ENCODE data around the gene GTF3C5.
A peak's percentile ranks its signal among the peaks of the same experiment; 100 is the strongest.
"Not testable (repeated sequence)": the region's sequence is repeated elsewhere in the genome, so short reads cannot be mapped to it uniquely, and the experiment has no call there.

The GTF3C5 gene

DNA sequence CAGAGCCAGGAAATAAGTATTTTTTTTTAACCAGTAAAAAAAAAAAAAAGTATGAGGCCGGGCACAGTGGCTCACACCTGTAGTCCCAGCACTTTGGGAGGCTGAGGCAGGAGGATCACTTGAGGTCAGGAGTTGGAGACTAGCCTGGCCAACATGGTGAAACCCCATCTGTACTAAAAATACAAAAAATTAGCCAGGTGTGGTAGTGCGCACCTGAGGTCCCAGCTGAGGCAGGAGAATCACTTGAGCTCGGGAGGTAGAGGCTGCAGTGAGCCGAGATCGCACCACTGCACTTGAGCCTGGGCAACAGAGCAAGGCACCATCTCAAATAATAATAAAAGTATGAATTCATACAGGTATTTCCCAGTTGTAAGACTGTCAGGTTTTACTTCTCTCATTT lies 41.4 kb downstream of the GTF3C5 start:
- not testable (repeated sequence) for DNase-seq

DNA sequence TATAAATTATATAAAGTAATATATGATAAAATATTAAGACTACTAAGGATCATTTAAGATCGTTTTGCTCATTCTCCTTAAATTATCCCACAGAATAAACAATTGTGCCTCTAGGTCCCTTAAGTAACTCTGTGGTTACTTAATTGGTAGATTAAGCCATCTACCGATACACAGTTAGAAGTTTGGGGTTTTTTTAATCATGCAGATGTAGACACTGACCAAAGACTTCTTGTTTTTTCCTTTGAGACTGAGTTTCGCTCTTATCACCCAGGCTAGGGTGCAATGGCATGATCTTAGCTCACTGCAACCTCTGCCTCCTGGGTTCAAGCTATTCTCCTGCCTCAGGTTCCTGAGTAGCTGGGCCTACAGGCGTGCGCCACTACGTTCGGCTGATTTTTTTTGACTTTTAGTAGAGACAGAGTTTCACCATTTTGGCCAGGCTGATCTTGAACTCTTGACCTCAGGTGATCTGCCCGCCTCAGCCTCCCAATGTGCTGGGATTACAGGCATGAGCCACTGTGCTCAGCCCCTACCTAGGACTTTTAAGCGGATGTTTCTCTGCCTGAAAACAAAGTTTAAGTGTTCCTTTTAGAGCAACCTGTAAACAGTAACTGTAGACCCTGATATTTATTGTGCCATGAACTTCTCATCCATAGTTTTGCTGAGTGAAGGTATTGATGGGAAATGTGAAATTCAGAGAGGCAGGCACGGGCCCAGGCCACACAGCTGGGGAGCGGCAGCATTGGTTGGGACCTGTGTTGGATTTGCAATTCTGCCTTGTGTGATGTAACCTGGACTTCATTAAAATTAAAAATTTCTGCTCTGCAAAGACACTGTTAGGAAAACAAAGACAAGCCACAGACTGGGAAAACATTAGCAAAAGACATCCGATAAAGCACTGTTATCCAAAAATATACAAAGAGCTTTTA lies 42.6 kb downstream of the GTF3C5 start:
- DNase-seq = no peak

DNA sequence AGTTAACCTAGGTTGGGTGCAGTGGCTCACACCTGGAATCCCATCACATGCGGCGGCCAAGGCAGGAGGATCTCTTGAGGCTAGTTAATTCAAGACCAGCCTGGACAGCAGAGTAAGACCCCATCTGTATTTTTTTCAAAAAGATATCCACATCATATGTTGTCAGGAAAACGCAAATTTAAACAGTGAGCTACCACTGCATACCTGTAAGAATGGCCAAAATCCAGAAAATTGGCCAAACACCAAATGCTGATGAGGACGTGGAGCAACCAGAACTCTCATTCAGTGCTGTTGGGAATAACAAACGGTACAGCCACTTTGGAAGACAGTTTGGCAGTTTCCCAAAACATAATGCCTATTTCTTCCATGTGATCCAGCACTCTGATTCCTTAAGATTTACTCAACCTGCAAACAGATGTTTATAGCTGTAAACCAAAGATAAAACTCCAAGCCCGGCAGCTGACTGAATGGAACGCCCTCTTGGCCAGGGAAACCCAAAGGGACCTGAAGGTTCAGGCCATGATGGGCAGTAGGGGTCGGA lies 43.4 kb downstream of the GTF3C5 start:
- no peak for DNase-seq

DNA sequence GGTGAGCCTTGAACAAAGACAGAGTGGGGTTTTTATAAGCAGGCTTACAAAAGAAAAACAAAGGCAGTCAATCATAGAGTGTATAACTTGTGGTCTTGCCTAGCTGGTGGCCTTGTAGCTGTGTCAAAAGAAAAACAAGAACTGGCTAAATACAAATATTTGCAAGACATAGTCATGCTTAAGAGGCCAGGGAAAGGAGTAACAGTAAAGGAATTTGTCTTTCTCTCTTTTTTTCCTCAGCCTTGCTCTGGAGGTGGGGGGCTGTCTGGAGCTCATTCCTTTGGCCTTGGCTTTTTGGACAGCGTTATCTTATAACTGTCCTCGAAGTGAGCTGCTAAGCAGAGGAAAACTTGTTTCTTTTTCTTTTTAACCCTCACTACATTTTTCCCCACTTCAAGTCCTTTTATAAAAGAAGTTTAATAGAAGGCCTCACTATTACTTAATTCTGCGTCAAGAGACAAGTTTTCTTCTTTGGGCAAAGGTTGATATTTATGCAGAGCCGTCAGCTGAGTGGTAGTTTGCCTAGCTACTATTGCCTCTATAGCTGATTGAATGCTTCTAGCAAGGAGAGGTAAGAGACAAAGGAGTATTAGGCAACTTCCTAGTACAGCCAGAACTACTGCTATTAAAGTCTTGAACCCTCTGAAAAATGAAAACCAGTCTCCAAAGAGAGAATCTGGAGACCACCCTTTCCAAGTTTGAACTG lies 45.3 kb downstream of the GTF3C5 start:
- DNase-seq = no peak

DNA sequence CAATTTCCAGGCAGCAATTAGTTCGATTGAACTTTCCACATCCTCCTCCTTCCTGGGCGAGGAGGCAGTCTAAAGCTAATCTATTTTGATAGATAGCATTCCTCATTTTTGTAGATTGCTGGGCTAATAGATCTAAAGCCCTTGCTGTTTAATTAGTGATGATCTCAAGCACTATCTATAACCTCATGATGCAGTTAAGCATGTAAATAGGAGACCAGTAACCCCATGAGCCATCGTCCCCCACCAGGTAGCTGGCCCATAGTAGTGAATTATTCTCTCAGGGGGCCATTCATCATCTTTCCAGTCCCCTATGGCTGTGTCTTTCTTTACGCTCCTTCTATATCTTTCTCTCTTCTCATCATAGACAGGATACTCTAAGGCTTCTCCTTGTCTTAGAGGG lies 45.9 kb downstream of the GTF3C5 start:
- DNase-seq = no peak

DNA sequence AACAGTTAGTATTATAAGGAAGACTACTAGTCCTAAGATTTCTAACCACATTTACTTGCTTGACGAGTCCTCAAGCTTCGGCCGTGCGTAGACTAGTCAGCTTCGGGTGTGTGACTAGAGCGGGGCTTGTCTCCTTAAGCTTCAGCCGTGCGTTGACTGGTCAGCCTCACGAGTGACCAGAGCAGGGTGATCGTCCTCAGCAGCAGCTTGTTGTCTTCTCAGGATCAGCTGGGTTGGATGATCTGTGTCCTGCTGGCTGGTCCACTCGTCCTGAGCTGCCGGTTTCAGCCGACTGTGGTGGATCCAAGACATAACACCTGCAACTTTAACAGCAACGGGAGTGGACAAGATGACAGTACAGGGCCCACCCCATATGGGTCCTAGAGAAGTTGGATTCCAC lies 47.7 kb downstream of the GTF3C5 start:
- no peak for DNase-seq

DNA sequence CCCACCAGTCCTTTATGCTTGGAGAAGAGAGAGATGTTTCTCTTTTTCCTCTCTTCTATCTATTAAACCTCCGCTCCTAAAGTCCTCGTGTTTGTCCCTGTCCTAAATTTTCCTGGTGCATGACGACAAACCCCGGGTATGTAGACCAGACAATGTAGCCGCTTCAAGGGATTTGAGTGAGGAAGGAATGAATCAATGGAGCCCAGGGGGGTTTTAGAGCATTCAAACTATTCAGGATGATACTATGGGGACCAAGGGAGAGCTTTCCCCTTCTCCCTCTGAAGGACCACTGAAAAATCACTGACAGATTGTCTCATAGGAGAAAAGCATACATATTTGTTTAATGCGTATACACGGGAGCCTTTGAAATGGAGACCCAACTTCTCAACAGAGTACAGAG lies 49.4 kb downstream of the GTF3C5 start:
- DNase-seq = no peak

DNA sequence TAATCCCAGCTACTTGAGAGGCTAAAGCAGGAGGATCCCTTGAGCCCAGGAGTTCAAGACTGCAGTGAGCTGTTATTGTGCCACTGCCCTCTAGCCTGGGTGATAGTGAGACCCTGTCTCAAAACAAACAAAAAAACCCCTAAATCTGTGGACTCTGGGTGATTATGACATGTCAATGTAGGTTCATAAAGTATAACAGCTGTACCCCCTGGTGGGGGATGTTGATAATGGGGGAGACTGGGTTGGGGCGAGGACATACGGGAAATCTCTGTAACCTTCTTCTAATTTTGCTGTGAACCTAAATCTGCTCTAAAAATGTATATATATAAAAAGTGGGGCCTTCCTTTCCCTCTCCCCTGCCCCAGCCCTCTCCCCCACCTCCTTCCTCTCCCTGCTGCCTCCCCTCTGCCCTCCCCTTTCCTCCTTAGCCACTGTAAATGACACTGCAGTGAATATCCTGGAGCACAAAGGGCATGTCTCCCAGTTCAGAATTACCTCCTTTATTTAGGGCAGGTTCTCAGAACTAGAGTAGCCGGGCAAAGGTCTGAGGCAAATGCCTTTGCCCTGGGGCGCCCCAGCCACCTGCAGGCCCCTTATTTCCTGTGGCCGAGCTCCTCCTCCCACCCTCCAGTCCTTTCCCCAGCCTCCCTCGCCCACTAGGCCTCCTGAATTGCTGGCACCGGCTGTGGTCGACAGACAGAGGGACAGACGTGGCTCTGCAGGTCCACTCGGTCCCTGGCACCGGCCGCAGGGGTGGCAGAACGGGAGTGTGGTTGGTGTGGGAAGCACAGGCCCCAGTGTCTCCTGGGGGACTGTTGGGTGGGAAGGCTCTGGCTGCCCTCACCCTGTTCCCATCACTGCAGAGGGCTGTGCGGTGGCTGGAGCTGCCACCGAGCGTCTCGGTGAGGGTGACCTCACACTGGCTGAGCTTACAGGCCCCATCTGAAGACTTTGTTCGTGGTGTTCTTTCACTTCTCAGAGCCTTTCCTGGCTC lies 50.3 kb downstream of the GTF3C5 start:
- DNase-seq = not testable (repeated sequence)

DNA sequence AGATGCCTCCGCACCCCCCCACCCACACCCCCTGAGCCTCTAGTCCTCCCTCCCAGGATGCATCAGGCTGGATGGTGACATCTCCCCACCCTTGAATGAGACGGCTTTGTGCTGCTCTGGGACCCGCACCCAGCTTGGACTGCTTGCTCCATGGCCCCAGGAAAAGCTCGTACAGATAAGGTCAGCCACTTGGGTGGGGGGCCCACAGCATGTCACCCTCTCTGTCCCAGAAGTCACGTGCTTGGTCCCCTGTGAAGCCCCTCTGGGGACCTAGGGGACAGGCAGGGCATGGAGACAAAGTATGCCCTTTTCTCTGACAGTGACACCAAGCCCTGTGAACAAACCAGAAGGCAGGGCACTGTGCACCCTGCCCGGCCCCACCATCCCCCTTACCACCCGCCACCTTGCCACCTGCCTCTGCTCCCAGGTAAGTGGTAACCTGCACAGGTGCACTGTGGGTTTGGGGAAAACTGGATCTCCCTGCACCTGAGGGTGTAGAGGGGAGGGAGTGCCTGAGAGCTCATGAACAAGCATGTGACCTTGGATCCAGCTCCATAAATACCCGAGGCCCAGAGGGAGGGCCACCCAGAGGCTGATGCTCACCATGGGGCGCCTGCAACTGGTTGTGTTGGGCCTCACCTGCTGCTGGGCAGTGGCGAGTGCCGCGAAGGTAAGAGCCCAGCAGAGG lies 51.3 kb downstream of the GTF3C5 start:
- not testable (repeated sequence) for DNase-seq

DNA sequence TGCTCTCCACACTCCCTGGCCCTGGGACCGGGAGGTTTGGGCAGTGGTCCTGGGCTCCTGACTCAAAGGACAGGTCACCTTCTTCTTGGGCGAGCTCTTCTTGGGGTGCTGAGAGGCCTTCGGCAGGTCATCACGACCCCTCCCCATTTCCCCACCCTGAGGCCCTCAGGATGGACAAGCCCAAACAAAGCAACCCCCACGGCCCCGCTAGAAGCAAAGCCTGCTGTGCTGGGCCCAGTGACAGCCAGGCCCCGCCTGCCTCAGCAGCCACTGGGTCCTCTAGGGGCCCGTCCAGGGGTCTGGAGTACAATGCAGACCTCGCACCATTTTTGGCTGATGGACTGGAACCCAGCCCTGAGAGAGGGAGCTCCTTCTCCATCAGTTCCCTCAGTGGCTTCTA lies 52.9 kb downstream of the GTF3C5 start:
- DNase-seq = not testable (repeated sequence)

DNA sequence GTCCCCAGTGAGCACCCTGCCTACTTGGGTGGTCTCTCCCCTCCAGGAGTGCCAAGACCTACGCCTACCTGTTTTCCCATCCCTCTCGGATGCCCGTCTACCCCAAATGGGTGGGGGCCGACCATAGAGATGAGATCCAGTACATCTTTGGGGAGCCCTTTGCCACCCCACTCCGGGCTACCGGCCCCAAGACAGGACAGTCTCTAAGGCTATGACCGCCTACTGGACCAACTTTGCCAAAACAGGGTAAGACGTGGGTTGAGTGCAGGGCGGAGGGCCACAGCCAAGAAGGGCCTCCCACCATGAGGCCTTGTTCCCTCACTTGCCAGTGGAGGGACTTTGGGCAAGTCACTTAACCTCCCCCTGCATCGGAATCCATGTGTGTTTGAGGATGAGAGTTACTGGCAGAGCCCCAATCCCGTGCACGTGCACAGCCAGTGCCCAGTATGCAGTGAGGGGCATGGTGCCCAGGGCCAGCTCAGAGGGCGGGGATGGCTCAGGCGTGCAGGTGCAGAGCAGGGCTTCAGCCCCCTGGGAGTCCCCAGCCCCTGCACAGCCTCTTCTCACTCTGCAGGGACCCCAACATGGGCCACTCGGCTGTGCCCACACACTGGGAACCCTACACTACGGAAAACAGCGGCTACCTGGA lies 55.5 kb downstream of the GTF3C5 start:
- DNase-seq = not testable (repeated sequence)

DNA sequence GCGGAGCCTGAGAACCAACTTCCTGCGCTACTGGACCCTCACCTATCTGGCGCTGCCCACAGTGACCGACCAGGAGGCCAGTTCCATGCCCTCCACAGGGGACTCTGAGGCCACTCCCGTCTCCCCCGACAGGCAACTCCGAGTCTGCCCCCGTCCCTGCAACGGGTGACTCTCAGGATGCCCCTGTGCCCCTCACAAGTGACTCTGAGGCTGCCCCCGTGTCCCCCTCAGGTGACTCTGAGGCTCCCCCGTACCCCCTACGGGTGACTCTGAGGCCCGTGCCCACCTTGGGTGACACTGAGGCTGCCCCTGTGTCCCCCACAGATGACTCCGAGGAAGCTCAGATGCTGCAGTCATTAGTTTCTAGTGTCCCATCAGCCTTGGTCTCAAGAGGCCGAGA lies 56.1 kb downstream of the GTF3C5 start:
- DNase-seq = no peak

DNA sequence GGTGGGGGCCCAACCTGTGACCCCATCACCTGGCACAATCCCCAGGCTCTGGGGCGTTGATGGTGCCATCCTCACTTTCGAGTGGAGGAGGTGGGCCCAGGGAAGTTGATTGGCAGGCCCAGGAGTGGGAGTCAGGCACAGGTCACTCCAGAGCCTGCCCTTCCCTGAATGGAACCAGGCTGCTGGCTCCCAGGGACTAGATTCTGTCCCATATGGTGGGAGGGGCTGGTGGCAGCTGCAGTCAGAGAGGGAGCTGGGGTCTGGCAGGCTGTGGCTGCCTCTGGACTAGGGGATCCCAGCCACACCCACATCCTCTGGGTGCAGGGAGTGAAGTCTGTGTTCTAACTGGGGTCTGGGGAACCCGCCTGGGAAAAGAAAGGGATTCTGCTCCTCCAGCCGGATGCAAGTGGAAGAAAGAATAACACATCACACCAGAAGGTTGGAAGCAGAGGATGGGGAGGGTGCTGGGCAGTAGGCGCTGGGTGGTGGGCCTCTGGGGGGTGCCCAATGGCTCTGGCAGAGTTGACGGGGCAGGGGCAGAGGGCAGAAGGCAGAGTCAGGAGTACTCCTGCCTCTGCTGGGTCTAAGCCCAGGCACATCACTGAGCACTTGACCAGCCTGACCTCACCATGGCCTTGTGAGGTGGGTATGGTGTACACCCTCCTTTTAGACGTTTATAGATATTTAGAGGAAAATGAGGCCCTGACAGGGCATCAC lies 56.8 kb downstream of the GTF3C5 start:
- no peak for DNase-seq

DNA sequence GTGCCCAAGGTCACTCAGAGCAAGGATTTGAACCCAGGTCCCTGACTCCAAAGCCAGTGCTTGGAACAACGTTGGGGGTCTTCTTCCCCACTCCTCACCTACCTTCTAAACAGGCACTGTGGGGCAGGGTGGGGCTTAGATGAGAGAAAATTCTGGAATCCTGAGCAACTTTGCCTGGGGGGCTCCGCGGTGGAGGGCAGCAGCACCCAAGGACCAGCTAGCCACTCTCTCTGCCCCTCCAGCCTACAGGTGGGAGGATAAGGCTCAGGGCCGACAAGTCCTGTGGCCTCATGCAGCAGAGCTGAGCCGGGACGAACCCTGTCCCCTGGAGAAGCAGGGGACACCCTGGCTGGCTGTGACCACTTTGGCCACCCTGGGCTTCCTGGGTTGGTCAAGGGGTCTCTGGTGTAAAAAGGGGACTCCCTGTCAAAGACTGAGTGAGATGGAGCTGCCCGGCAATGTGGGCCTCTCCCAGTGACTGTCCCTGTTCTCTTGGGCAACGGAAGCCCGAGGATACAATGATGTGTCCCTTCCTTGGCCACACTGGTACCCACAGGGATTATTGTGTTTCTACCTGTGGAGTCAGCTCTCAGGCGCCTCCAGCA lies 57.5 kb downstream of the GTF3C5 start:
- DNase-seq = no peak

DNA sequence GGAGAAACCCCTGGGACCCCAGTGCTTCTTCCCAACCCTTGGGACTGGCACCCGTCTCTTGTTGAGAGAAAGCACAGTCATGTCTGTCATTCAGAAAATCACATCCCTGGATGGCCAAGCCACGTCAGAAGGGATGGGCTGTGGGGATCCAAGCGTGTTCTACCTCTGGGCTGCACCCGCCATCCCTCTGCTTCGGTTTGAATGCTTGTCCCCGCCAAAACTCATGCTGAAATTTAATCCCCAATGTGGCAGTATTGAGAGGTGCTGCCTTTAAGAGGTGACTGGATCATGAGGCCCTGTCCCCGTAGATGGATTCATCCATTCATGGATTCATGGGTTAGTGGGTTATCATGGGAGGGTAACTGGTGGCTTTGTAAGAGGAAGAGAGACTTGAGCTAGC lies 58.0 kb downstream of the GTF3C5 start:
- DNase-seq = no peak

DNA sequence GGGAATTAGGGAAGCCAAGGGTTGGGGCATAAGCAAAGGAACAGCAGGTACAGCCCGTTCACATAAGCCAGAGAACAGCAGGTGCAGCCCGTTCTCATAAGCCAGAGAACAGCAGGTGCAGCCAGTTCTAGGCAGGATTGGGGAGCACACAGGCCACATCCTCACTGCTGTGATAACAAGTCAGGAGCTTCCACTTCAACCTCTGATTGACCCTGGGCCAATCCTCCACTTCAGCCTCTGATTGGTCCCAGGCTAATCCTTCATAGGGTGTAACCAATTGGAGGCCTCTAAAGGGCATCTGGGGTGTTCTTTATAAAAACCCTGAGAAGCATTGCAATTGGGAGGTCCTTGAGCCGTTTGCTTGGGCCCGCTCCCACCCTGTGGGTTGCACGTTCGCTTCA lies 58.5 kb downstream of the GTF3C5 start:
- peak; percentile 31 to 82 for DNase-seq

DNA sequence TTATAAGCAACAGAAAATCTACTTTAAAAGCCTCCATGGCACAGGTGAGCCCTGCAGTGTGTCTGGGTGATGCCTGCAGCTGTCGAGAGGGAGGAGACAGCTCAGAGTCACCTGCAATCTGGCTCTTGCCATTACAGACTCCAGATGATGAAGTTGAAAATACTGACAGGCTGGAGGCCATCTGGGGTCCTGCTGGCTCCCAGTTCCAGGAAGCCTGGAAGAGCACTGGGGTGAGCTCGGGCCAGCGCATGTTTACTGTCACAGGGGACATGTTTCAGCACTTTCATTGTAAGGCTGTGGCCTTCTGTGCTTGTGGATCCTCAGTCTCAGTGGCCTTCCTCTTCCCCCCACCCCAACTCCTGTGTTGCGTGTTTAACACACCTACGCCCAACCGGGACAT lies 59.4 kb downstream of the GTF3C5 start:
- no peak for DNase-seq

DNA sequence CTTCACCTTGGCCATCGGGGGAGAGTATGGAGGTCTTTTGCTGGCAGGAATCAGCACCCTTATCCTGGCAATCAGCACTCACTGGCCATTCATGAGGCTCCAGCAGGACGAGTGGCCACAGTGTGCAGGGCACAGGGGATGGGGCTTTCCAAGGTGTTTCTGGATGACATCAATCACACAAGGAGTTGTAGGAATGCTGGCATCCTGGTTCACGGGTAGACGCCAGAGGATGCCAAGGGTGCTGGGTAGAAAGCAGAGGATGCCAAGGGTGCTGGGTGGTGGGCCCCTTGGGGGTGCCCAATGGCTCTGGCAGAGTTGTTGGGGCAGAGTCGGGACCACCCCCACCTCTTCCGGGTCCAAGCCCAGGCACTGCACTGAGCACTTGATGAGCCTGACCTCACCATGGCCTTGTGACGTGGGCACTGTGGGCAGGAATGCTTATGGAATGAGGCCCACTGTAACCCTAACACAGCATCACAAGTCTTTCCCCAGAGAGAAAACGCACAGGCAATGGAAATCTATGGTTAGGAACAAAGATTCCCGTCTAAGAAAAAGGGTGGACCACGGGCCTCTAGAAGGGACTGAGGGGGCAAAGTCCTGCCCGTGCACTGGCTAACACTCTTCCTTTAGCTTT lies 60.1 kb downstream of the GTF3C5 start:
- no peak for DNase-seq

DNA sequence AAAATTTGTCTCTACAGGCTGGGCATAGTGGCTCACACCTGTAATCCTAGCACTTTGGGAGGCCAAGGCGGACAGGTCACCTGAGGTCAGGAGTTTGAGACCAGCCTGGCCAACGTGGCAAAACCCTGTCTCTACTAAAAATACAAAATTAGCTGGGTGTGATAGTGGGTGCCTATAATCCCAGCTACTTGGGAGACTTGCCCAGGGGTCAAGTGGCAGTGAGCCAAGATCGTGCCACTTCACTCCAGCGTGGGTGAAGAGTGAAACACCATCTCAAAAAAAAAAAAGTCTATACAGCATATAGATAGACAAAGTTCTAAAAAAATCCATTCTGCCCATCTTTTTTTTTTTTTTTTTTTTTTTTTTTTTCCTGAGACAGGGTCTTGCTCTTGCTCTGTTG lies 63.6 kb downstream of the GTF3C5 start:
- DNase-seq = not testable (repeated sequence)
